ENCODE results near the gene RUNX3.
"Not testable (repeated sequence)": the region's sequence is repeated elsewhere in the genome, so short reads cannot be mapped to it uniquely, and the experiment has no call there.

Gene RUNX3

GRCh38 chr1:24903011-24903461, 27.0 kb downstream of the RUNX3 start:
- DNase-seq: no peak

GRCh38 chr1:24902471-24902891, 27.6 kb downstream of the RUNX3 start:
- DNase-seq: no peak

- DNase-seq: no peak
Observed at GRCh38 chr1:24901791-24902470, 28.1 kb downstream of the RUNX3 start.

GRCh38 chr1:24900985-24901781, 28.9 kb downstream of the RUNX3 start:
- DNase-seq: no peak

GRCh38 chr1:24900486-24900849, 29.6 kb downstream of the RUNX3 start:
- DNase-seq: no peak

GRCh38 chr1:24899581-24900485, 30.2 kb downstream of the RUNX3 start:
- no peak for DNase-seq

GRCh38 chr1:24898909-24899439, 31.1 kb downstream of the RUNX3 start:
- no peak for DNase-seq

- DNase-seq: peak in 9 of 56 donors; percentile 8 to 39 (median 17)
Observed at GRCh38 chr1:24898152-24898908, 31.7 kb downstream of the RUNX3 start.

GRCh38 chr1:24897263-24898151, 32.6 kb downstream of the RUNX3 start:
- no peak for DNase-seq

- no peak for DNase-seq
Observed at GRCh38 chr1:24896596-24897262, 33.3 kb downstream of the RUNX3 start.

- DNase-seq: no peak
Observed at GRCh38 chr1:24896176-24896575, 33.9 kb downstream of the RUNX3 start.

GRCh38 chr1:24895511-24895910, 34.6 kb downstream of the RUNX3 start:
- DNase-seq: no peak

- DNase-seq: no peak
Observed at GRCh38 chr1:24894002-24894401, 36.1 kb downstream of the RUNX3 start.

- no peak for DNase-seq
Observed at GRCh38 chr1:24893431-24893830, 36.6 kb downstream of the RUNX3 start.

GRCh38 chr1:24892188-24893153, 37.6 kb downstream of the RUNX3 start:
- no peak for DNase-seq

- DNase-seq: not testable (repeated sequence)
Observed at GRCh38 chr1:24891367-24891766, 38.7 kb downstream of the RUNX3 start.

GRCh38 chr1:24890887-24891286, 39.2 kb downstream of the RUNX3 start:
- DNase-seq: no peak
